MM.1S (cell line): ENCODE results near the gene RPS16.

Source experiments
- DNase-seq: peaks from one replicate; pipeline ENCODE4 v3.0.0-alpha.2; 2015
- H2AFZ ChIP-seq: fragments of 300-600 bp; sonication (generic); 2 replicates; pipeline ENCODE4 v1.6.0; 2016; ENCODE audit warnings: antibody characterized with exemption, low read length
- H3F3A ChIP-seq: fragments of 300-600 bp; sonication (generic); 2 replicates; pipeline ENCODE4 v1.6.1; 2016; ENCODE audit warnings: mild to moderate bottlenecking, antibody characterized with exemption, low read length, moderate library complexity, mixed read lengths; ENCODE audit not compliant: insufficient read depth
- H3K27ac ChIP-seq: fragments of 300-600 bp; sonication (generic); 2 replicates; pipeline ENCODE4 v1.5.1; 2016; ENCODE audit warnings: mild to moderate bottlenecking, low read length
- H3K27me3 ChIP-seq: fragments of 300-600 bp; sonication (generic); replicated peaks from 2 replicates; pipeline ENCODE4 v1.6.0; 2016; ENCODE audit warnings: low read length; ENCODE audit not compliant: insufficient read depth
- H3K36me3 ChIP-seq: fragments of 300-600 bp; sonication (generic); replicated peaks from 2 replicates; pipeline ENCODE4 v1.6.1; 2016; ENCODE audit warnings: mild to moderate bottlenecking, low read length, mixed read lengths; ENCODE audit not compliant: insufficient read depth
- H3K4me1 ChIP-seq: fragments of 300-600 bp; sonication (generic); 2 replicates; pipeline ENCODE4 v1.6.1; 2016; ENCODE audit warnings: low read length, mixed read lengths
- H3K4me2 ChIP-seq: fragments of 300-600 bp; sonication (generic); 2 replicates; pipeline ENCODE4 v1.6.0; 2016; ENCODE audit warnings: low read depth, low read length
- H3K4me3 ChIP-seq: fragments of 300-600 bp; sonication (generic); 2 replicates; pipeline ENCODE4 v1.5.1; 2016; ENCODE audit warnings: low read length, mixed read lengths
- H3K79me2 ChIP-seq: fragments of 300-600 bp; sonication (generic); 2 replicates; pipeline ENCODE4 v1.6.1; 2016; ENCODE audit warnings: mixed run types, low read length, mixed read lengths
- H3K9ac ChIP-seq: fragments of 300-600 bp; sonication (generic); 2 replicates; pipeline ENCODE4 v1.6.1; 2016; ENCODE audit warnings: low read length, mixed read lengths
- H3K9me2 ChIP-seq: fragments of 300-600 bp; sonication (generic); replicated peaks from 2 replicates; pipeline ENCODE4 v1.6.1; 2016; ENCODE audit warnings: mild to moderate bottlenecking, low read length, mixed read lengths; ENCODE audit not compliant: insufficient read depth
- H3K9me3 ChIP-seq: fragments of 300-600 bp; sonication (generic); replicated peaks from 2 replicates; pipeline ENCODE4 v1.6.1; 2016; ENCODE audit warnings: mild to moderate bottlenecking, low read length, mixed read lengths; ENCODE audit not compliant: insufficient read depth
- H4K20me1 ChIP-seq: fragments of 300-600 bp; sonication (generic); 2 replicates; pipeline ENCODE4 v1.6.1; 2016; ENCODE audit warnings: mild to moderate bottlenecking, low read length, moderate library complexity, mixed read lengths; ENCODE audit not compliant: insufficient read depth
- CTCF ChIP-seq: fragments of 300-600 bp; sonication (generic); IDR thresholded peaks from 2 replicates; pipeline ENCODE4 v1.5.1; 2016; ENCODE audit warnings: antibody characterized with exemption, low read length, mixed read lengths
- EZH2 ChIP-seq: fragments of 300-600 bp; sonication (generic); optimal IDR thresholded peaks from 2 replicates; pipeline ENCODE3; 2017; ENCODE audit warnings: low read depth, mild to moderate bottlenecking, antibody characterized with exemption, low read length, mixed read lengths
- EZH2phosphoT487 ChIP-seq: fragments of 300-600 bp; sonication (generic); IDR thresholded peaks from 2 replicates; pipeline ENCODE4 v1.6.1; 2018; ENCODE audit warnings: antibody characterized with exemption, low read length

The RPS16 gene

GRCh38 chr19:39415111-39416046 is 20.4 kb downstream of the RPS16 start:
- Histone ChIP-seq H2AFZ (no peak overlapping the region), H3F3A (peaks cover 15% of the 10 kb centered on the region), H3K4me3 (no peak overlapping the region), H3K9me3 (no peaks in the 10 kb centered on the region), H4K20me1 (no peaks in the 10 kb centered on the region), H3K9me2 (no peaks in the 10 kb centered on the region), H3K27me3 (no peaks in the 10 kb centered on the region), H3K9ac (no peak overlapping the region), H3K79me2 (no peaks in the 10 kb centered on the region), H3K4me1 (peaks cover 12% of the 10 kb centered on the region), H3K36me3 (no peaks in the 10 kb centered on the region), H3K27ac (no peak overlapping the region), H3K4me2 (no peak overlapping the region)
- TF ChIP-seq EZH2: no peak
- TF ChIP-seq EZH2phosphoT487: no peak
- no peak for TF ChIP-seq CTCF
- no peak for DNase-seq

DNA sequence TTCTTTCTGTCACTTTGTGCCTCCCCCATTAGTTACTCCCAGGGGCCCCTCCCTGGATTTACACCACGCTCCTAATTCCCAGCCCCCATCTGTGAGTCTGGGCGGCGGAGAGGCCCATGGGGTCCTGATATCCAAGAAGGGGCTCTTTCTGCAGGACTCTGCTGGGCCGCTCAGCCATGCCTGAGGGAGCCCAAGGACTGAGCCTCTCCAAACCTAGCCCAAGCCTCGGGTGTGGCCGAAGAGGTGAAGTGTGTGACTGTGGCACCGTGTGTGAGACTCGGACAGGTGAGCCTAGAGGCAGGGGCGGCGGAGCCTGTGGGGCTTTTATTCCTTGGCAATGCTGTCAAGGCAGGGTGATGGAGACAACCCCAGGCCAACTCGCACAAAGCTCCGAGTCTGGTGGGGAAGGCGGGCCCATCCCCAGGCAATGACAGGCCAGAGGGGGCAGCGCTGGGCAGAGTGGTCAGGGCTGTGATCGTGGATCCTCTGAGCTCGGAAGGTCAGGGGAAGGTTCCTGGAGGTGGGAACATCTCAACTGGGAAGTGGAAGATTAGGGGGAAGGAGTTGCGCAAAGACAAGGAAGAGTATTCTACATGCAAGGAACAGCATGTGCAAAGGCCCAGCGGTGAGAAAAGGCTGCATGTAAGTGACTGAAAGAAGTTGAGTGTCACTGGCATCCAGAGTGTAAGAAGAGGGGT is 21.7 kb downstream of the RPS16 start:
- Histone ChIP-seq H3F3A (peaks cover 26% of the 10 kb centered on the region), H3K4me2 (no peak overlapping the region), H3K4me1 (peaks cover 15% of the 10 kb centered on the region), H3K9me2 (no peaks in the 10 kb centered on the region), H3K79me2 (no peaks in the 10 kb centered on the region), H3K36me3 (no peaks in the 10 kb centered on the region), H4K20me1 (no peaks in the 10 kb centered on the region), H3K27me3 (no peaks in the 10 kb centered on the region), H3K4me3 (no peak overlapping the region), H3K9me3 (no peaks in the 10 kb centered on the region), H3K9ac (no peak overlapping the region), H3K27ac (no peak overlapping the region), H2AFZ (no peak overlapping the region)
- TF ChIP-seq CTCF (peak; percentile 21; the same call in 1 of the 2 replicates), EZH2phosphoT487 (no peak), EZH2 (no peak)
- no peak for DNase-seq

DNA sequence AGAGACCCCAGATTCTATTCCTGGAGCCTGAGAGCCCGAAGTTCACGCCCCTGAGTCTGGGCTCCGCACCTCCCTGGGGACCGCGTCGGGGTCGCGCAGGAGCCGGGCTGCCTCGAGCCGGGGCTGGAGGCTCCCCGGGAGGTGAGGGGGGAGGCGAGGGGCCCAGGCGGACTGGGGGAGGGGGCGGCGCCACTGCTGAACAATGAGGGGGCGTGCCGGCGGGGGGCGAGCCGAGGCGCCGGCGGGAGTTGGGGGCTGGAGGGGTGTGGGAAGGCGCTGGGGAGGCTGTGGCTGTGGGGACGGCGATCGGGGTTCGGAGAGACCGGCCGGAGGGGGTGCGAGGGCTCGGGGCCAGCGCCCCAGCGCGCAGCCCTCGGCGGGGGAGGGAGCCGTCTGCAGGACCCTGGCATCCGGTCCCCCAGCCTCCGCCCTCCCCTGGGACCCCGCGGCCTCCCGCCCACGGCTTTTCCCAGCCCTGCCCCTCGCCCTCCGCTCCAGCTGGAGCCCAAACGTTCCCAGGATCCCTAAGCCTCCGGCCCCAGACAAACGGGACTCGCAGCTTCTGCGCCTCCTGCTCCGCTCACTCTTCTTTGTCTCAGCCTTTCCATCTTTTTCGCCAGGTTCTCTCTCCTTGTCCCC is 22.4 kb downstream of the RPS16 start:
- peak overlapping the region; percentile 78 for H3K9ac ChIP-seq
- H3K4me2 ChIP-seq: peak overlapping the region; percentile 97
- H3K9me2 ChIP-seq: no peaks in the 10 kb centered on the region
- peak overlapping the region; percentile 84 for H2AFZ ChIP-seq
- H3K4me3 ChIP-seq: peak overlapping the region; percentile 79
- peaks cover 6% of the 10 kb centered on the region for H3K79me2 ChIP-seq
- peaks cover 5% of the 10 kb centered on the region; the same call in 1 of the 2 replicates for H4K20me1 ChIP-seq
- peaks cover 15% of the 10 kb centered on the region for H3K4me1 ChIP-seq
- no peaks in the 10 kb centered on the region for H3K27me3 ChIP-seq
- 0 out of 2 replicates have a peak, but pooled peaks cover 4% of the 10 kb centered on the region for H3K36me3 ChIP-seq
- no peak overlapping the region for H3K27ac ChIP-seq
- no peak for TF ChIP-seq EZH2
- no peak for TF ChIP-seq CTCF
- no peak for TF ChIP-seq EZH2phosphoT487
- no peaks in the 10 kb centered on the region for H3K9me3 ChIP-seq
- no peak for DNase-seq
- H3F3A ChIP-seq: peaks cover 33% of the 10 kb centered on the region
